PFSK-1 (cell line): ENCODE measurements around the gene KIAA0753.

Source experiments
- FOXP2 ChIP-seq: optimal IDR thresholded peaks from 2 replicates; pipeline ENCODE3; 2011; ENCODE audit warnings: borderline replicate concordance, control low read depth, inconsistent platforms; ENCODE audit not compliant: insufficient read depth; ENCODE audit errors: extremely low read length, extremely low read depth
- POLR2AphosphoS5 ChIP-seq: IDR thresholded peaks from 2 replicates; pipeline ENCODE4 v1.6.1; 2012; ENCODE audit warnings: low read depth, mild to moderate bottlenecking, control low read depth, low read length, moderate library complexity
- REST ChIP-seq, 2 experiments: IDR thresholded peaks; 2 replicates each; pipeline versions ENCODE4 v1.6.1 to v1.8.0; 2011 to 2012; ENCODE audit warnings: low read depth in 2 of 2, low read length in 2 of 2, control low read depth in 1 of 2, inconsistent platforms in 1 of 2, mild to moderate bottlenecking in 1 of 2, moderate library complexity in 1 of 2; ENCODE audit not compliant: insufficient read depth in 1 of 2
- SIN3A ChIP-seq: IDR thresholded peaks from 2 replicates; pipeline ENCODE4 v1.6.1; 2012; ENCODE audit warnings: mild to moderate bottlenecking, low read length, moderate library complexity, borderline replicate concordance; ENCODE audit not compliant: insufficient read depth
- TAF1 ChIP-seq: IDR thresholded peaks from 2 replicates; pipeline ENCODE4 v1.6.1; 2012; ENCODE audit warnings: low read length, control low read depth, borderline replicate concordance; ENCODE audit not compliant: insufficient read depth

Gene KIAA0753

GRCh38 chr17:6623941-6624340 is 16.6 kb downstream of the KIAA0753 start:
- TF ChIP-seq SIN3A, result no peak
- no peak for TF ChIP-seq POLR2AphosphoS5
- no peak for TF ChIP-seq REST (IDR thresholded peaks at IDR 0.05; ENCODE audit: insufficient read depth in 1 of 2, low read depth in 2 of 2, low read length in 2 of 2)
- no peak for TF ChIP-seq FOXP2
- TF ChIP-seq TAF1, result no peak

GRCh38 chr17:6611231-6611630 is 29.3 kb downstream of the KIAA0753 start:
- TF ChIP-seq TAF1, result no peak
- TF ChIP-seq REST (IDR thresholded peaks at IDR 0.05; ENCODE audit: insufficient read depth in 1 of 2, low read depth in 2 of 2, low read length in 2 of 2), result no peak
- TF ChIP-seq SIN3A, result no peak
- TF ChIP-seq POLR2AphosphoS5, result no peak
- no peak for TF ChIP-seq FOXP2

GRCh38 chr17:6610011-6610410 is 30.5 kb downstream of the KIAA0753 start:
- TF ChIP-seq REST (IDR thresholded peaks at IDR 0.05; ENCODE audit: insufficient read depth in 1 of 2, low read depth in 2 of 2, low read length in 2 of 2) (no peak), FOXP2 (no peak), POLR2AphosphoS5 (no peak), TAF1 (no peak), SIN3A (no peak)

- no peak for TF ChIP-seq SIN3A
- TF ChIP-seq TAF1, result no peak
- no peak for TF ChIP-seq POLR2AphosphoS5
- no peak for TF ChIP-seq FOXP2
- TF ChIP-seq REST (IDR thresholded peaks at IDR 0.05; ENCODE audit: insufficient read depth in 1 of 2, low read depth in 2 of 2, low read length in 2 of 2), result no peak
Measured at GRCh38 chr17:6608321-6608720, 32.2 kb downstream of the KIAA0753 start.

- TF ChIP-seq POLR2AphosphoS5, result no peak
Measured at GRCh38 chr17:6605142-6605541, 35.4 kb downstream of the KIAA0753 start.
